GM21619 (cell line): ENCODE measurements around the gene MEOX1.

Experiments used
- ATAC-seq: cut with Tn5 transposase; IDR thresholded peaks from one replicate; pipeline ENCODE4 v1.9.1; 2021; ENCODE audit not compliant: unreplicated experiment

MEOX1 gene

GRCh38 chr17:43659823-43660617, 1.7 kb downstream of the MEOX1 start:
- ATAC-seq = no peak

GRCh38 chr17:43658900-43659299, 2.8 kb downstream of the MEOX1 start:
- no peak for ATAC-seq

GRCh38 chr17:43655693-43656255, 5.9 kb downstream of the MEOX1 start:
- ATAC-seq = no peak

- ATAC-seq = no peak
Observed at GRCh38 chr17:43652124-43652480, 9.6 kb downstream of the MEOX1 start.

- ATAC-seq = no peak
Observed at GRCh38 chr17:43650471-43650870, 11.3 kb downstream of the MEOX1 start.

- ATAC-seq = no peak
Observed at GRCh38 chr17:43648916-43649315, 12.8 kb downstream of the MEOX1 start.

- ATAC-seq = no peak
Observed at GRCh38 chr17:43645765-43646481, 15.8 kb downstream of the MEOX1 start.

- no peak for ATAC-seq
Observed at GRCh38 chr17:43645450-43645764, 16.3 kb downstream of the MEOX1 start.

- no peak for ATAC-seq
Observed at GRCh38 chr17:43644081-43644480, 17.6 kb downstream of the MEOX1 start.

GRCh38 chr17:43641416-43641815, 20.3 kb downstream of the MEOX1 start:
- no peak for ATAC-seq

- ATAC-seq = no peak
Observed at GRCh38 chr17:43640491-43641252, 21.1 kb downstream of the MEOX1 start.

GRCh38 chr17:43637563-43638323, 24.0 kb downstream of the MEOX1 start:
- ATAC-seq = no peak

- ATAC-seq = no peak
Observed at GRCh38 chr17:43636426-43636825, 25.3 kb downstream of the MEOX1 start.

- no peak for ATAC-seq
Observed at GRCh38 chr17:43634591-43635125, 27.1 kb downstream of the MEOX1 start.

GRCh38 chr17:43632221-43632620, 29.5 kb downstream of the MEOX1 start:
- no peak for ATAC-seq

GRCh38 chr17:43631429-43631828, 30.3 kb downstream of the MEOX1 start:
- ATAC-seq = no peak

- ATAC-seq = no peak
Observed at GRCh38 chr17:43628089-43628650, 33.6 kb downstream of the MEOX1 start.

- ATAC-seq = no peak
Observed at GRCh38 chr17:43627653-43628052, 34.1 kb downstream of the MEOX1 start.

GRCh38 chr17:43626023-43626422, 35.7 kb downstream of the MEOX1 start:
- no peak for ATAC-seq

GRCh38 chr17:43625606-43626005, 36.1 kb downstream of the MEOX1 start:
- ATAC-seq = no peak
